ENCODE measurements around the gene NRN1.
"Not testable (repeated sequence)": the region's sequence is repeated elsewhere in the genome, so short reads cannot be mapped to it uniquely, and the experiment has no call there.

NRN1 gene

GRCh38 chr6:5979650-5980420 is 26.9 kb downstream of the NRN1 start:
- no peak for DNase-seq

DNA sequence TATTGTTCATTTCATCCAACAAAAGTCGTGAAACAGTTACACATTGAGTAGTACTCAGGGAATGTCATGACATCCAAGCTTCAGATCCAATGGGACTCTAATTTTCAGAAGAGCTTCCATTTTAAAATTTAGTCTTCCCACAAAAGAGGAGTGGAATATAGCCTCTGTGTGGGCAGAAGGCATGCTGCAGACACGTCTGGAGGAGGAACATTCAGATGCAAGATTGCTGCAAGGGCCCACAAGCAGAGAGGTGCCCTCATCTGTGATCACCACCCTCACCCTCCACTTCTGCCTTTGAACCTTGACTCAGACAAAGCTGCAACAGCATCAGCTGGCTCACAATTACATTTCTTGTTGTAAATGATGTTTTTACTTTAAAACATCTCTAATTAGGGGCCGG is 29.9 kb downstream of the NRN1 start:
- no peak for DNase-seq

GRCh38 chr6:5968817-5969734 is 37.6 kb downstream of the NRN1 start:
- DNase-seq: no peak

DNA sequence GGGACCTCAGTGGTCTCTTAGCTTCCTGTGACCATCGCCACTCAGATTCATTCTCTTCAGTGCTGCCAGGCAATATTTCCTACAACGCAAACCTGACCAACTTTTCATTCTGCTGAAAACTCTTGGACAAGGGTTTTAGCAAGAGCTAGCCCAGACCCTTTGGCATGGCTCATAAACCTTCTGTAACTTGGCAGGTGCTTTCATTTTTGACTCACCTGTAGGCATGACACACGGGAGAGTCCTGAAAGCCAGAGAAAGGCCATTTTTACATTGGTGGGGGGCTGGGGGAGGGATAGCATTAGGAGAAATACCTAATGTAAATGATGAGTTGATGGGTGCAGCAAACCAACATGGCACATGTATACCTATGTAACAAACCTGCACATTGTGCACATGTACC is 38.7 kb downstream of the NRN1 start:
- not testable (repeated sequence) for DNase-seq

GRCh38 chr6:5967594-5967993 is 39.1 kb downstream of the NRN1 start:
- no peak for DNase-seq

GRCh38 chr6:5962794-5963193 is 43.9 kb downstream of the NRN1 start:
- DNase-seq: no peak

- no peak for DNase-seq
Observed at GRCh38 chr6:5961836-5962235, 44.9 kb downstream of the NRN1 start.

DNA sequence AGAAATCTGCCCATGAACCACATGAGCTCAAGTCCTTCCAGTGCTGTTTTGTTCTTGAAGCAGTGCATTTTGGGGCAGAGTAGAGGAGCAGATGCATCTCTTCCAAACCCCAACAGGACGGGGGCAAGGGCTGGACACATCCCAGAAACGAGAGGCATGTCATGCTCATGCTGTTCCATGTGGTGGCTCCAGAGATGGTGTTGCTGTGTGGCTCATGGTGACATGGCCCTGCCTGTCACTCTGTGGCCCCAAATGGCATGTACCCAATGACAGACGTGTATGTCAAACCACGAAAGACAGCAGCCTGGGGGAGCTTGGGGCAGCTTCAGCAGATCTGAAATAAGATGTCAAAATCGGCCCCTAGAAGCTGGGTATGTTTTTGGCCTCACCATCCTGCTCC is 46.3 kb downstream of the NRN1 start:
- no peak for DNase-seq

DNA sequence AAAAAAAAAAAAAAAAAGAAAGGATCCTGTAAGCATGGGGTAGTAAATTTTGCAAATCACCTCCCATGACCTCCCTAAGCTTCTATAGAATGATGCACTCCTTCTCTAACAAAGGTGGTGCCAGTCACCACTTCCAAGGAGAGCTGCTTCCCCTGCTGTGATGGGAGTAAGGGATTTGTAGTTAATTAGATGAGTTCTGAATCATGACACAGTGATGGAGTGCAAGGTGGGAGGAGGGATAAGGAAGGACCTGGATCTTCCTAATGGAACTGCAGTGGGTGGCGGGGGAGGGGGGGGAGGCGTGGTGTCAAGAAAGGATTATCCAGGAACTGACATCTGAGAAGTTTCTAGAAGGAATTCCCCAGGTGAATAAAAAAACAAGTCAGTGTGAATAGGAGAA is 47.8 kb downstream of the NRN1 start:
- DNase-seq: no peak

DNA sequence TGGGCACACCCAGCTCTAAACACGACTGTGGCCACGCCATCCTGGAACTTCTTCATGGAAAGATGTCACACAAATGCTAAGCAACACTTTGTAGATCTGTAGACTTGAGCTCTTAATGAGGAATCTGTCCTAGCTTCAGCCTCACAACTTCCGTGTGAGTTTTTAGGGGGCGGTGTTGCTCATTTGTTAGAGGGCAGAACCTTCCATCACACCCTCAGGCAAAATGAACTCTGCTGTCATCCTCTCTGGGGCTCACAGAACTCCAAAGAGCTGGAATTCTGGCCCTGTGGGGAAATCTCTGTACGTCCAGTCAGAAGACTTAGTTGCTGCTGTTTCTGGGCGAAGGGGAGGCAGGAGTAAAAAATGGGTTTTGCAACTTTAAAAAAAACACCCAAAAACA is 49.8 kb downstream of the NRN1 start:
- no peak for DNase-seq

- no peak for DNase-seq
Observed at GRCh38 chr6:5950361-5950785, 56.4 kb downstream of the NRN1 start.
